Keratinocyte (primary cell): ENCODE data around the gene WDFY2.

Source experiments
- CTCF ChIP-seq, 3 experiments: IDR thresholded peaks in 1 of 3; conservative IDR thresholded peaks in 1 of 3; optimal IDR thresholded peaks in 1 of 3; 2 replicates in 2 of 3; 3 replicates in 1 of 3; pipeline versions ENCODE3 to v1.5.1; 2011; ENCODE audit warnings: low read length in 3 of 3, mild to moderate bottlenecking in 3 of 3, moderate library complexity in 2 of 3, control low read depth in 1 of 3, inconsistent platforms in 1 of 3; ENCODE audit not compliant: insufficient read depth in 2 of 3; ENCODE audit errors: extremely low read depth in 1 of 3
- EZH2 ChIP-seq: IDR thresholded peaks from one replicate; pipeline ENCODE4 v1.6.1; 2012; ENCODE audit warnings: inconsistent platforms, mild to moderate bottlenecking, low read length, moderate library complexity

GRCh38 chr13:51807041-51807440, 222.8 kb downstream of the WDFY2 start:
- TF ChIP-seq CTCF (optimal IDR thresholded peaks at IDR 0.05 in 1 of 3, IDR thresholded peaks at IDR 0.05 in 1 of 3, conservative IDR thresholded peaks at IDR 0.05 in 1 of 3; ENCODE audit: extremely low read depth in 1 of 3, insufficient read depth in 2 of 3, low read length in 3 of 3) (no peak), EZH2 (no peak)
